Fibroblast of the aortic adventitia (primary cell): ENCODE results near the gene ELMOD3. TPM values are rescaled to one million over a fixed set of nuclear protein-coding genes. Genes with fewer than 3 reads are reported as not detected.

Experiments used
- DNase-seq: peaks from one replicate; pipeline ENCODE4 v3.0.0-alpha.2; 2010; ENCODE audit warnings: low read depth
- H3K4me3 ChIP-seq: 2 replicates; pipeline ENCODE4 v1.5.1; 2011; ENCODE audit warnings: low read depth, mild to moderate bottlenecking, control low read depth, low read length, moderate library complexity
- CTCF ChIP-seq: IDR thresholded peaks from 2 replicates; pipeline ENCODE4 v1.5.1; 2011; ENCODE audit warnings: mild to moderate bottlenecking, low read length, control low read depth, inconsistent platforms; ENCODE audit not compliant: insufficient read depth
- total RNA-seq: library from RNA; depleted of rRNA; stranded (reverse); fragments of >200 nt; gene quantifications from 2 replicates; pipeline ENCODE4 v1.2.3, GENCODE V29; 2012; ENCODE audit warnings: low replicate concordance

The ELMOD3 gene
- total RNA-seq, 1 donor, result 19.3 TPM

- no peak for TF ChIP-seq CTCF
- H3K4me3 ChIP-seq, result no peak overlapping the region
- no peak for DNase-seq
These were observed 39.3 kb downstream of the ELMOD3 start for GRCh38 chr2:85393836-85394235.

- no peak for TF ChIP-seq CTCF
These were observed 39.7 kb downstream of the ELMOD3 start for GRCh38 chr2:85394261-85394681.

GRCh38 chr2:85394976-85395375, 40.4 kb downstream of the ELMOD3 start:
- TF ChIP-seq CTCF, result no peak
- no peak overlapping the region for H3K4me3 ChIP-seq
- DNase-seq, result no peak

More at GRCh38 chr2:85394261-85394681, 39.7 kb downstream of the ELMOD3 start:
- no peak overlapping the region for H3K4me3 ChIP-seq
- DNase-seq, result no peak

GRCh38 chr2:85395912-85396475, 41.4 kb downstream of the ELMOD3 start:
- H3K4me3 ChIP-seq, result no peak overlapping the region
- TF ChIP-seq CTCF, result no peak
- DNase-seq, result no peak

GRCh38 chr2:85396531-85397470, 42.2 kb downstream of the ELMOD3 start:
- no peak for DNase-seq
- no peak for TF ChIP-seq CTCF
- no peak overlapping the region for H3K4me3 ChIP-seq

- DNase-seq, result no peak
These were observed 43.4 kb downstream of the ELMOD3 start for GRCh38 chr2:85397925-85398331.

More at GRCh38 chr2:85397925-85398331, 43.4 kb downstream of the ELMOD3 start:
- TF ChIP-seq CTCF, result no peak
- H3K4me3 ChIP-seq, result no peak overlapping the region
